Measurements from ENCODE around the gene PDXK.

The PDXK gene

GRCh38 chr21:43687566-43688399 is 31.1 kb upstream of the PDXK start:
- Histone ChIP-seq H3K27me3 (ENCODE audit: insufficient read depth, low read length) (no peaks in the 10 kb centered on the region), H3K4me3 (ENCODE audit: low read depth, low read length) (no peak overlapping the region), H3K79me2 (ENCODE audit: control insufficient read depth, insufficient read depth, low read length, unreplicated experiment) (no peaks in the 10 kb centered on the region), H3K27ac (ENCODE audit: low read depth, low read length) (no peak overlapping the region), H2AFZ (ENCODE audit: low read length, unreplicated experiment) (no peak overlapping the region), H3K36me3 (ENCODE audit: insufficient read depth, low read length) (0 out of 2 replicates have a peak, but pooled peaks cover 8% of the 10 kb centered on the region), H3K4me1 (ENCODE audit: control insufficient read depth, insufficient read depth, low read length, unreplicated experiment) (no peaks in the 10 kb centered on the region)

- Histone ChIP-seq H3K36me3 (ENCODE audit: insufficient read depth, low read length) (0 out of 2 replicates have a peak, but pooled peaks cover 8% of the 10 kb centered on the region), H3K4me1 (ENCODE audit: control insufficient read depth, insufficient read depth, low read length, unreplicated experiment) (no peaks in the 10 kb centered on the region), H3K27ac (ENCODE audit: low read depth, low read length) (no peak overlapping the region), H3K27me3 (ENCODE audit: insufficient read depth, low read length) (no peaks in the 10 kb centered on the region), H3K79me2 (ENCODE audit: control insufficient read depth, insufficient read depth, low read length, unreplicated experiment) (no peaks in the 10 kb centered on the region), H2AFZ (ENCODE audit: low read length, unreplicated experiment) (no peak overlapping the region), H3K4me3 (ENCODE audit: low read depth, low read length) (no peak overlapping the region)
These were observed 30.0 kb upstream of the PDXK start for GRCh38 chr21:43688906-43689305.

GRCh38 chr21:43689556-43690337 is 29.2 kb upstream of the PDXK start:
- Histone ChIP-seq H3K27me3 (ENCODE audit: insufficient read depth, low read length) (no peaks in the 10 kb centered on the region), H3K4me3 (ENCODE audit: low read depth, low read length) (no peak overlapping the region), H3K79me2 (ENCODE audit: control insufficient read depth, insufficient read depth, low read length, unreplicated experiment) (no peaks in the 10 kb centered on the region), H3K36me3 (ENCODE audit: insufficient read depth, low read length) (0 out of 2 replicates have a peak, but pooled peaks cover 6% of the 10 kb centered on the region), H2AFZ (ENCODE audit: low read length, unreplicated experiment) (no peak overlapping the region), H3K4me1 (ENCODE audit: control insufficient read depth, insufficient read depth, low read length, unreplicated experiment) (no peaks in the 10 kb centered on the region), H3K27ac (ENCODE audit: low read depth, low read length) (no peak overlapping the region)

DNA sequence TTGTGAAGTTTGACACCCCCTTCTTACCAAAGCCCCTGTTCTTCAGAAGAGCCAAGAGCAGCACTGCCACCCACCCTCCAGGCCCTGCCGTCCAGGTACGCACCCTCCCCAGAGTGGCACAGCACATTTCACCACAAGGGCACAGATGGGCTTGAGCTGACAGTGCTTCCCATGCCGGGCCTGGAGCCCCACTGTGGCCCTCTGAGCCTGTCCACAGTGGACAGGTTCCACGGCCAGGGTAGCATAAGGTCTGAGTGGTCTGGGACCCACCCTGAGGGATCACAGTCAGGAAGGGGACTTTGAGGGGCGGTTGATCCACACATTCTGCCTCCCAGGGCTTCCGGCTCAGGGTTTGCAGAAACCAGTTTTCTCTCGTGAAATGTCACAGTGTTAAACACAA is 28.6 kb upstream of the PDXK start:
- H3K36me3 ChIP-seq (ENCODE audit: insufficient read depth, low read length), result 0 out of 2 replicates have a peak, but pooled peaks cover under 1% of the 10 kb centered on the region
- H3K4me1 ChIP-seq (ENCODE audit: control insufficient read depth, insufficient read depth, low read length, unreplicated experiment), result no peaks in the 10 kb centered on the region
- no peaks in the 10 kb centered on the region for H3K79me2 ChIP-seq (ENCODE audit: control insufficient read depth, insufficient read depth, low read length, unreplicated experiment)
- no peak overlapping the region for H2AFZ ChIP-seq (ENCODE audit: low read length, unreplicated experiment)
- H3K4me3 ChIP-seq (ENCODE audit: low read depth, low read length), result no peak overlapping the region
- H3K27ac ChIP-seq (ENCODE audit: low read depth, low read length), result no peak overlapping the region
- H3K27me3 ChIP-seq (ENCODE audit: insufficient read depth, low read length), result no peaks in the 10 kb centered on the region

- Histone ChIP-seq H3K36me3 (ENCODE audit: insufficient read depth, low read length) (no peaks in the 10 kb centered on the region), H2AFZ (ENCODE audit: low read length, unreplicated experiment) (no peak overlapping the region), H3K4me3 (ENCODE audit: low read depth, low read length) (no peak overlapping the region), H3K79me2 (ENCODE audit: control insufficient read depth, insufficient read depth, low read length, unreplicated experiment) (no peaks in the 10 kb centered on the region), H3K4me1 (ENCODE audit: control insufficient read depth, insufficient read depth, low read length, unreplicated experiment) (no peaks in the 10 kb centered on the region), H3K27ac (ENCODE audit: low read depth, low read length) (no peak overlapping the region), H3K27me3 (ENCODE audit: insufficient read depth, low read length) (no peaks in the 10 kb centered on the region)
These were observed 27.7 kb upstream of the PDXK start for GRCh38 chr21:43691086-43691795.

DNA sequence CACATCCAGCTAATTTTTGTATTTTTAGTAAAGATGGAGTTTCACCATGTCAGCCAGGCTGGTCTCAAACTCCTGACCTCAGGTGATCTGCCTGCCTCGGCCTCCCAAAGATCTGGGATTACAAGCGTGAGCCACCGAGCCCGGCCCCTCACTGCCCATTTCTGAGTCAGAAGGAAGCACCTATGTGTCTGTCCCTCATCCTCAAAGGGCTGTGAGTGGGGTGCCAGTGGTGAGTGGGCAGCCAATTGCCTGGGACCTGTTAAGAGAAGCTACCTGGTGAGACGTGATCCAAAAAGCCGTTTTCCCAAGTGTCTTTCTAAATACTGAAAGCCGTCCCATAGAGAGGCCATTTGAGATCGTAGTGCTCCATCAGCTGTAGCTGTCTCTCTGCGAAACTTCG is 27.1 kb upstream of the PDXK start:
- Histone ChIP-seq H3K27ac (ENCODE audit: low read depth, low read length) (no peak overlapping the region), H3K79me2 (ENCODE audit: control insufficient read depth, insufficient read depth, low read length, unreplicated experiment) (no peaks in the 10 kb centered on the region), H3K27me3 (ENCODE audit: insufficient read depth, low read length) (no peaks in the 10 kb centered on the region), H3K4me1 (ENCODE audit: control insufficient read depth, insufficient read depth, low read length, unreplicated experiment) (no peaks in the 10 kb centered on the region), H3K36me3 (ENCODE audit: insufficient read depth, low read length) (no peaks in the 10 kb centered on the region), H3K4me3 (ENCODE audit: low read depth, low read length) (no peak overlapping the region), H2AFZ (ENCODE audit: low read length, unreplicated experiment) (no peak overlapping the region)

DNA sequence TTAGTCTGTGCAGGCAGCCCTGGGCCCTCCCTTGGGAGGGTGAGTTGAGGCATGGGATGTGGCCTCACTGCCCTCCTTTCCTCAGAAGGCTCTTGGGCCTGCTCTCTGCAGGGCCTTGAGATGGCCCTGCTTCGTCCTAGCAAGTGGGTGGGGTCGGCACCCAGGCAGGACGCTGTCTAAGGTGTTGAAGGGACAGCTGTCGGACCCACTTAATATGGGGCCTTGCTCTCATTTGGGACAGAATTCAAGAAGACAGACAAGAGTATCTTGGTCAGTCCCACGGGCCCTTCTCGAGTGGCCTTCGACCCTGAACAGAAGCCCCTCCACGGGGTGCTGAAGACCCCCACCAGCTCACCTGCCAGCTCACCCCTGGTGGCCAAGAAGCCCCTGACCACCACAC is 26.0 kb upstream of the PDXK start:
- Histone ChIP-seq H3K27me3 (ENCODE audit: insufficient read depth, low read length) (no peaks in the 10 kb centered on the region), H3K36me3 (ENCODE audit: insufficient read depth, low read length) (no peaks in the 10 kb centered on the region), H3K27ac (ENCODE audit: low read depth, low read length) (no peak overlapping the region), H3K79me2 (ENCODE audit: control insufficient read depth, insufficient read depth, low read length, unreplicated experiment) (no peaks in the 10 kb centered on the region), H3K4me3 (ENCODE audit: low read depth, low read length) (no peak overlapping the region), H3K4me1 (ENCODE audit: control insufficient read depth, insufficient read depth, low read length, unreplicated experiment) (no peaks in the 10 kb centered on the region), H2AFZ (ENCODE audit: low read length, unreplicated experiment) (no peak overlapping the region)

DNA sequence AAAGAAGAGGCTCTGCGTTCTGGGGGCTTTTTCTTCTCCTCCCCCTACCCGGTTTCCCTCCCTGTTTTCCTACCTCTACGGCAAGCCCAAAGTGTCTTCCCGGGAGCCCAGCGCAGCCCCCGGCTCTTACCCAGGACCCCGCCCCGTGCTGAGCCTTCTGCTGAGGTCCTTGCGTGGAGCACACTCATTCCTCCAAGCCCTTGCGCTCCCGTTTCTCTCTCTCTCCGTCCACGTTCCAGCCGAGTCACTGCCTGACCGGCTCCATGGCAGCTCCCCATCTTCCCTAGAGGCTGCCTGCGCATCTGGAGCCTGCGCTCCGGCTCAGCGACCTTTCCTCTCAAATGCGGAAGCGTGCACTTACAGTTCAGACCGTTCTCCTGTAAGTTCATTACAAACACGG is 24.9 kb upstream of the PDXK start:
- H3K4me1 ChIP-seq (ENCODE audit: control insufficient read depth, insufficient read depth, low read length, unreplicated experiment), result no peaks in the 10 kb centered on the region
- no peak overlapping the region for H2AFZ ChIP-seq (ENCODE audit: low read length, unreplicated experiment)
- no peaks in the 10 kb centered on the region for H3K79me2 ChIP-seq (ENCODE audit: control insufficient read depth, insufficient read depth, low read length, unreplicated experiment)
- H3K27ac ChIP-seq (ENCODE audit: low read depth, low read length), result no peak overlapping the region
- H3K4me3 ChIP-seq (ENCODE audit: low read depth, low read length), result no peak overlapping the region
- no peaks in the 10 kb centered on the region for H3K27me3 ChIP-seq (ENCODE audit: insufficient read depth, low read length)
- no peaks in the 10 kb centered on the region for H3K36me3 ChIP-seq (ENCODE audit: insufficient read depth, low read length)

GRCh38 chr21:43694437-43695079 is 24.4 kb upstream of the PDXK start:
- Histone ChIP-seq H3K79me2 (ENCODE audit: control insufficient read depth, insufficient read depth, low read length, unreplicated experiment) (no peaks in the 10 kb centered on the region), H3K27ac (ENCODE audit: low read depth, low read length) (no peak overlapping the region), H3K4me3 (ENCODE audit: low read depth, low read length) (no peak overlapping the region), H3K4me1 (ENCODE audit: control insufficient read depth, insufficient read depth, low read length, unreplicated experiment) (no peaks in the 10 kb centered on the region), H2AFZ (ENCODE audit: low read length, unreplicated experiment) (no peak overlapping the region), H3K27me3 (ENCODE audit: insufficient read depth, low read length) (no peaks in the 10 kb centered on the region), H3K36me3 (ENCODE audit: insufficient read depth, low read length) (no peaks in the 10 kb centered on the region)

GRCh38 chr21:43696214-43696613 is 22.7 kb upstream of the PDXK start:
- Histone ChIP-seq H3K36me3 (ENCODE audit: insufficient read depth, low read length) (no peaks in the 10 kb centered on the region), H3K4me3 (ENCODE audit: low read depth, low read length) (no peak overlapping the region), H3K79me2 (ENCODE audit: control insufficient read depth, insufficient read depth, low read length, unreplicated experiment) (no peaks in the 10 kb centered on the region), H3K27me3 (ENCODE audit: insufficient read depth, low read length) (no peaks in the 10 kb centered on the region), H3K4me1 (ENCODE audit: control insufficient read depth, insufficient read depth, low read length, unreplicated experiment) (no peaks in the 10 kb centered on the region), H3K27ac (ENCODE audit: low read depth, low read length) (no peak overlapping the region), H2AFZ (ENCODE audit: low read length, unreplicated experiment) (no peak overlapping the region)

Measured in ACC112 (cell line).